GM12878 (cell line): Measurements from ENCODE around the gene SHC1.

Experiments used
- MYC ChIP-seq: IDR thresholded peaks from 2 replicates; pipeline ENCODE4 v1.6.1; 2011; ENCODE audit warnings: mild to moderate bottlenecking, low read length, moderate library complexity, inconsistent platforms; ENCODE audit not compliant: insufficient read depth, insufficient replicate concordance, insufficient read length, severe bottlenecking
- POLR2A ChIP-seq: IDR thresholded peaks from 2 replicates; pipeline ENCODE4 v1.6.1; 2011; ENCODE audit warnings: low read depth, mild to moderate bottlenecking, low read length
- TF ChIP-seq, protein P1 (sequence below), 3 experiments: IDR thresholded peaks in 2 of 3; conservative IDR thresholded peaks in 1 of 3; 2 replicates each; pipeline ENCODE4 v1.5.1; 2011; ENCODE audit warnings: low read depth in 3 of 3, low read length in 3 of 3, mild to moderate bottlenecking in 3 of 3, control low read depth in 2 of 3, moderate library complexity in 2 of 3, inconsistent platforms in 1 of 3, mixed read lengths in 1 of 3; ENCODE audit not compliant: control insufficient read depth in 2 of 3, insufficient read depth in 1 of 3; ENCODE audit errors: extremely low read depth in 1 of 3

DNA sequence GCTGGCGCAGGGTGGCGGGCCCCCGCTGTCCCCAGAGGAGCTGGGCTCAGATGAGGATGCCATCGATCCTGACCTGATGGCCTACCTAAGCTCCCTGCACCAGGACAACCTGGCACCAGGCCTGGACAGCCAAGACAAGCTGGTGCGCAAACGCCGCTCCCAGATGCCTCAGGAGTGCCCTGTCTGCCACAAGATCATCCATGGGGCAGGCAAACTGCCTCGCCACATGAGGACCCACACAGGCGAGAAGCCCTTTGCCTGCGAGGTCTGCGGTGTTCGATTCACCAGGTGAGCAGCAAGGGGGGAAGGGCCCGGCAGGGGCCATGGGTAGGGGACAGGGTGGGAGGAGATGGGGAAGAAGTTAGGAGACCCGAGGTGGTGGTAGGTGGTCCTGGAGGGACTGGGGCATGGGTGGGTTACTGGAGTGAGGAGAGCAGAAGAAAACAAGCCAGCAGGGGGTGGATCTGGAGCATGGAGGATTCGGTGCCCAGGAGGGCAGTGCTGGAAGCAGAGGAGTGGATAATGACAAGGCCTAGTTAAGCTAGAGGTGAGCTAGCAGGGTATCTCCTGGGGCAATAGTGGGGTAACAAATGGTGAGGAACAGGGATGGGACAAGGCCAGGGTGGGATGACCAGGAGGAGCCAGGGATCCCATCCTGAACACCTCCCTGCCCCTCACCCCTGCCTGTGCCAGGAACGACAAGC, 45.1 kb upstream of the SHC1 start:
- TF ChIP-seq MYC: no peak
- TF ChIP-seq POLR2A: peak; percentile 31; the same call in 1 of the 2 replicates
- TF ChIP-seq, protein P1, sequence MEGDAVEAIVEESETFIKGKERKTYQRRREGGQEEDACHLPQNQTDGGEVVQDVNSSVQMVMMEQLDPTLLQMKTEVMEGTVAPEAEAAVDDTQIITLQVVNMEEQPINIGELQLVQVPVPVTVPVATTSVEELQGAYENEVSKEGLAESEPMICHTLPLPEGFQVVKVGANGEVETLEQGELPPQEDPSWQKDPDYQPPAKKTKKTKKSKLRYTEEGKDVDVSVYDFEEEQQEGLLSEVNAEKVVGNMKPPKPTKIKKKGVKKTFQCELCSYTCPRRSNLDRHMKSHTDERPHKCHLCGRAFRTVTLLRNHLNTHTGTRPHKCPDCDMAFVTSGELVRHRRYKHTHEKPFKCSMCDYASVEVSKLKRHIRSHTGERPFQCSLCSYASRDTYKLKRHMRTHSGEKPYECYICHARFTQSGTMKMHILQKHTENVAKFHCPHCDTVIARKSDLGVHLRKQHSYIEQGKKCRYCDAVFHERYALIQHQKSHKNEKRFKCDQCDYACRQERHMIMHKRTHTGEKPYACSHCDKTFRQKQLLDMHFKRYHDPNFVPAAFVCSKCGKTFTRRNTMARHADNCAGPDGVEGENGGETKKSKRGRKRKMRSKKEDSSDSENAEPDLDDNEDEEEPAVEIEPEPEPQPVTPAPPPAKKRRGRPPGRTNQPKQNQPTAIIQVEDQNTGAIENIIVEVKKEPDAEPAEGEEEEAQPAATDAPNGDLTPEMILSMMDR (IDR thresholded peaks at IDR 0.05 in 2 of 3, conservative IDR thresholded peaks at IDR 0.05 in 1 of 3; ENCODE audit: control insufficient read depth in 2 of 3, extremely low read depth in 1 of 3, insufficient read depth in 1 of 3, low read depth in 3 of 3, low read length in 3 of 3): no peak
